ENCODE data around the gene FGR.

The FGR gene

GRCh38 chr1:27649306-27649635, 14.3 kb upstream of the FGR start:
- TF ChIP-seq GATA2 (IDR thresholded peaks at IDR 0.05; ENCODE audit: low read depth, low read length) (no peak), GATA3 (IDR thresholded peaks at IDR 0.05; ENCODE audit: low read depth, low read length) (no peak)

- TF ChIP-seq GATA3 (IDR thresholded peaks at IDR 0.05; ENCODE audit: low read depth, low read length) (no peak), GATA2 (IDR thresholded peaks at IDR 0.05; ENCODE audit: low read depth, low read length) (no peak)
These were observed 13.8 kb upstream of the FGR start for GRCh38 chr1:27648602-27649305.

GRCh38 chr1:27647328-27647727, 12.3 kb upstream of the FGR start:
- TF ChIP-seq GATA2 (IDR thresholded peaks at IDR 0.05; ENCODE audit: low read depth, low read length) (no peak), GATA3 (IDR thresholded peaks at IDR 0.05; ENCODE audit: low read depth, low read length) (no peak)

- no peak for TF ChIP-seq GATA3 (IDR thresholded peaks at IDR 0.05; ENCODE audit: low read depth, low read length)
These were observed 11.7 kb upstream of the FGR start for GRCh38 chr1:27646676-27647075.

DNA sequence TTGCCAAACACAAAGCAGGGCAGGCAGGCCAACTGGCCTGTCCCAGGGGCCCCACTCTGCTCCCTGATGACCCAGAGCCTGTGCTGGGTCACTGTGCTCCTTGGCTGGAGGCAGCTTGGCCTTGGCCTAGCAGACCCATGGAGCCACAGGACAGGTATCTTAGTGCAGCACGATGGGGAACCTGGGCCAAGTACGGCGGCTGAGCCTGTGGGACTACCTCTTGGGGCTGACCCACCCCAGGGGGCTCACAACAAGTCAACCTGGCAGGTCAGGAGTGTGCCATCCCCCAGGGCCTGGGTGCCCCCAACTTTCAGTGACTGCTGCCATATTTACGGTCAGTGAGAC, 10.1 kb upstream of the FGR start:
- TF ChIP-seq GATA3 (IDR thresholded peaks at IDR 0.05; ENCODE audit: low read depth, low read length) (no peak), GATA2 (IDR thresholded peaks at IDR 0.05; ENCODE audit: low read depth, low read length) (no peak)

DNA sequence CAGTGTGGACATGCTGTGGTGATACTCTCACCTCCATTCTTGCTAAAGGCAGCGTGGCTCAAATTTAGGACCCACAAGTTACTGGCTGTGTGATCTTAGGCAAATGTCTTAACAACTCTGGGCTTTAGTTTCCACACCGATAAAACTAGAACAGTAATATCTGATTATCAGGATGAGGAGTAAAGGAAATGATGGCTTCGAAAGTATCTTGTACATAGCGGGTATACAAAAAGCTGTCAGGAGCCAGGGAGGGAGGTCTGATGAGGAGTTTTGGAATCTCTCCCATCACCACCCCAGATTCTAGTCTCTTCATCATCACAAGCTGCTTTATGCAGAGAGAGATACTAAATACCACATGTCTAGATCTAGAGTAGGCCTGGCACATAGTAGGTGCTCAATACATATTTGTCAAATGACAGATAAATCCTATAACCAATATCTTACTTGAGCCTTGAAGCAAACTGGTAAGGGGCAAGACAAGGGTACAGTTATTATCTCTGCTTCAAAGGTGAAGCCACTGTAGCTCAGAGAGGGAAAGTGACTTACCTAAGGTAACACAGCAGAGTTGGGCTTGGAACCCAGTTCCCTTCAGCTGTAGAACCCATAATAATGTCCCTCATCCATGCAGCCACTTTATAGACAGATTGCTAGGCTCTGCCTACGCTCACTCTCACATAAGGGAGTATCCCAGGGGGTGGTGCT, 9.5 kb upstream of the FGR start:
- TF ChIP-seq GATA3 (IDR thresholded peaks at IDR 0.05; ENCODE audit: low read depth, low read length): no peak
- no peak for TF ChIP-seq GATA2 (IDR thresholded peaks at IDR 0.05; ENCODE audit: low read depth, low read length)

DNA sequence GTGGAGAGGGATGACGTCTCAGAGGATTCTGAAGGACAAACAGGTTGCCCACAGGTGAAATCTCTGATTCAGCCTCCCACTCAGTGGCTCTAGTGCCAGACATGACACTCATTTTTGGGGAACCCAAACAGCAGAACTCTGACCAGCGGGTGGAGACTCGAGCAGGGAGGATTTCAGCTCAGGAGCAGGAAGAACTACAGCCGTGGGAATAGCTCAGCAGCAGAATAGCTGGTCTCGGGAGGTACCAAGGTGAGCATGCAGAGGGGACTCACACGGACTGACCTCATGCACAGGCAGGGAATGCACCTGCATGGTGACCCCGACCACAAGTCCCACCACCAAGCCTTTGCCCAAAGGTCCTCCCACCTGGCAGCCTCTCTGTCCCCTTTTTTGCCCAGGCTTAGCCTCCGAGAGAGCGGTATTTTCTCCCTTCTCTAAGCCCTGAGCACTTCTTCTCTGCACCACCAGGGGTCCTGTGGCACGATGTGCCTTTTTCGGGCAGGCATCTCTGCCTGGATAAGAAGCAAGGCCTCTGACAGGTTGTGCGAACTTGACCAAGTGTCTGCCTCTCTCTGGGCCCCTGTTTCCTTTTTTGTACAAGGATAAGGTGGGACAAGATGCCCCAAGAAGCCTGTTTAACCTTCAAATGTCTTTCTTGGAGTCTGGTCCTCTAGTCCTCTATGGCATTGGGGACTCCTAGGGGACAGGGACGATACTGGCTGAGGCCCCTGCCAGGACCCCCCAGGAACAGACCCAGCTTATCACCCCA, 8.8 kb upstream of the FGR start:
- TF ChIP-seq GATA2 (IDR thresholded peaks at IDR 0.05; ENCODE audit: low read depth, low read length) (no peak), GATA3 (IDR thresholded peaks at IDR 0.05; ENCODE audit: low read depth, low read length) (no peak)

DNA sequence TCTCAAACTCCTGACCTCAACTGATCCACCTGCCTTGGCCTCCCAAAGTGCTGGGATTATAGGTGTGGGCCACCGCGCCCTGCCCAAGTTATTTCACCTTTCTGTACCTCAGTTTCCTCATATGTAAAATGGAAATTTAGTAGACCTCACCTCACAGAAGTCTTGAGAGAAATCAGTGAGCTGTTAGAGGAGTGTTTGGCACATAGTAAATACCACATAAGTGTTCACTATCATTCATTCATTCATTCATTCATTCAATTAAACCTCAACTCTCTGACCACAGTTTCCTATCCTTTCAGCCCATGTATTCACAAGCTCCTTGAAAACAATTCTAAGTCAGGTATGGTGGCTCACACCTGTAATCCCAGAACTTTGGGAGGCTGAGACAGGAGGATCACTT, 3.8 kb upstream of the FGR start:
- TF ChIP-seq GATA2 (IDR thresholded peaks at IDR 0.05; ENCODE audit: low read depth, low read length): no peak
- no peak for TF ChIP-seq GATA3 (IDR thresholded peaks at IDR 0.05; ENCODE audit: low read depth, low read length)

GRCh38 chr1:27638047-27638734, 3.2 kb upstream of the FGR start:
- TF ChIP-seq GATA2 (IDR thresholded peaks at IDR 0.05; ENCODE audit: low read depth, low read length) (no peak), GATA3 (IDR thresholded peaks at IDR 0.05; ENCODE audit: low read depth, low read length) (no peak)

DNA sequence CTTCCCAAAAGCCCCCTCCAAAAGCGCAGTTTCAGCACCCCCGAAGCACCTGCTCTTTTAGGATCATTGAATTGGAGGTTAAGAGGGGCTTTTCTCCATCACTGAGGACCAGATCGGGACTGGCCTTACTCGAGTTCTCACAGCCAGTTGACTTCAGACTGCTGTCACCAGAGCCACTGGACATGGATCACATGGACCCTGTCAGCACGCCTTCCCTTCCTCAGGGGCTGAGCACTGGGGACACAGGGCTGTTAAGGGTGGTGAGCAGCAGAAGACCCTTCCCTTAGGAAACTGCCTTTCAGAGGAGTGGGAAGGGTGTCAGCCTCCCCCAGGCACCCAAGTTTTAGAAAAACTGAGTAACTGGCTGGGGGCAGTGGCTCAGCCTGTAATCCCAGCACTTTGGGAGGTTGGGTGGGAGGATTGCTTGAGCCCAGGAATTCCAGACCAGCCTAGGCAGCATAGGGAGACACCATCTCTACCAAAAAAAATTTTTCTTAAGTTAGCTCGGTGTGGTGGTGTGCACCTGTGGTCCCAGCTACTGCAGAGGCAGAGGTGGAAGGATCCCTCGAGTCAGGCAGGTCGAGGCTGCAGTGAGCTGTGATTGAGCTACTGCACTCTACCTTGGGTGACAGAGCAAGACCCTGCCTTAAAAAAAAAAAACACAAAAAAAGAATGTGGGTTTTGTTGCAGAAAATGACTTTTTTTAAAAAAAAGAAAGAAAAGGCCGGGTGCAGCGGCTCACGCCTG, 584 bp upstream of the FGR start:
- TF ChIP-seq GATA2 (IDR thresholded peaks at IDR 0.05; ENCODE audit: low read depth, low read length) (no peak), GATA3 (IDR thresholded peaks at IDR 0.05; ENCODE audit: low read depth, low read length) (no peak)

- TF ChIP-seq GATA2 (IDR thresholded peaks at IDR 0.05; ENCODE audit: low read depth, low read length): no peak
- TF ChIP-seq GATA3 (IDR thresholded peaks at IDR 0.05; ENCODE audit: low read depth, low read length): no peak
These were observed 604 bp downstream of the FGR start for GRCh38 chr1:27634177-27634984.

- TF ChIP-seq GATA3 (IDR thresholded peaks at IDR 0.05; ENCODE audit: low read depth, low read length) (no peak), GATA2 (IDR thresholded peaks at IDR 0.05; ENCODE audit: low read depth, low read length) (no peak)
These were observed 1.3 kb downstream of the FGR start for GRCh38 chr1:27633640-27634176.

DNA sequence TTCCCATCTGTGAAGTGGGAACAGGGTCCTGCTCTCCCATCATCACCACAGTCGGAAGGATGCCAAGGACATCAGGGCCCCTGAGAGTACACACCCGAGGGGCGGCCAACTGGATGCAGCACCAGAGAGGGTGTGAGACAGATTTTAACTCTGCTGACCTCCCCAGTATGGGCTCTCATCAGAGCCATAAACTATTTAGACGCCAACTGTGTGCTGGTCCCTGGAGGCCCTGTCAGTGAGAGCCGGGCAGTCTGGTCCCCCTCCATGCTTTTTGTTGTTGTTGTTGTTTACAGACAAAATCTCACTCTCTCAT, 1.7 kb downstream of the FGR start:
- no peak for TF ChIP-seq GATA3 (IDR thresholded peaks at IDR 0.05; ENCODE audit: low read depth, low read length)
- TF ChIP-seq GATA2 (IDR thresholded peaks at IDR 0.05; ENCODE audit: low read depth, low read length): no peak

All from SH-SY5Y (cell line).